HG03045 (cell line): ENCODE results near the gene RPRD1A.
"Not testable (repeated sequence)": the region's sequence is repeated elsewhere in the genome, so short reads cannot be mapped to it uniquely, and the experiment has no call there.

Experiments
- ATAC-seq: cut with Tn5 transposase; IDR thresholded peaks from one replicate; pipeline ENCODE4 v1.9.1; 2021; ENCODE audit warnings: mild to moderate bottlenecking, moderate library complexity; ENCODE audit not compliant: unreplicated experiment

The RPRD1A gene

DNA sequence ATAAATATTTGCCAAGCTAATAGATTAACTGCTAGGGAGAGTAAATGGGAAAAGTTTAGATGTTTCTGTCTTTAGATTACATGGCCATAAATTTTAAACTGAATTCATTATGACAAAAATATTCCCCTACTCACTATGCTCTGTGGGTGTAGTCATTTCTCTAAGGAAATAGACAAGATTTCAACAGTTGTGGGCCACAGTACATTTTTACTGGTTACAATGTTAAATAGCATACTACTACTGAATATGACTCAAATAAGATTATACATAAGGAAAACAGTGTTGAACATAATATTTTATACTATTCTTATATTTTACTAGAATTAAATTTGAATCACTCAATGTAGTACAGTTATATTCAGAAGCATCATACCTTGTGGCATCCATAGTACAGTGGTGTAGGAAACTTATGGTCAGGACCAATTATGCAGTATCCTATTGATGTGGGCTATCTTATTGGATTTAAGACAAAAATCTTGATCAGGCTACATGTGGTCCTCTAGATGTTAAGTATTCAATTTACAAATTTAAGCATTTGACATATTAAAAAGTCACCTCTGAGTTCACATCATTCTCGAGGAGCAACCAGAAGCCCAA is 33.0 kb downstream of the RPRD1A start:
- no peak for ATAC-seq

DNA sequence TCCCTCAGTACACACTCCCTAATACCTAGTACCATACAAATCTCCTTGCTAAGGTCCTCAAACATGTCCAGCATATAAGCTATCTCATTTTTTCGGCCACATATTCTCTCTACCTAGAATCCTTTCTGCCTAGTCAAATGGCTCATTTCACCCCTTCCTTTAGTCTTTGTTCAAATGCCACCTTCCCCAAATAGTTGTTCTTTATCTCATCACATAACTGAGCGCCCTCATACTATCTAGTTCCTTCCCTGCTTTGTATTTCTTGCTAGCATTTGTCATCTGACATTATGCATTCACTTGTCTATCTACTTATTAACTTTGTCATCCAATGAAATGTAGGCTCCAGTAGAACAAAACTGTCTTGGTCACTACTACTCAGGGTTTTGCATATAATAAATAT is 35.5 kb downstream of the RPRD1A start:
- ATAC-seq: no peak

DNA sequence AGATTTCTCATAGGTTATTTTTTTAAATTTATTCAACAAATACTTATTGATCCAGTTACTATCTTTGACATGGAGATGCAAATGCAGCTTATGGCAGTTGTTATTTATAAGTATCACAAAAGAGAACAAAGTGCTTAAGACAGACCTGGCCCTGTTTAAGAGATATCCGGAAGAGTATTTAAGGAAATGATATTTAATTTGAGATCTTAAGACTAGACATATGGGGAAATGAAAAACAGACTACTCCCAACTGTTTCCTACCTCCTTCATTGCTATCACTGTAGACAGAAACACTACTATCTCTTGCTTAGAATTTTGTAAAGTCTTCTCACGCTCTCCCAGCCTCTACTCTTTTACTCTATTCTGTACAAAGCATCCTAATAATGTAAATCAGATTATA is 36.0 kb downstream of the RPRD1A start:
- ATAC-seq: no peak

DNA sequence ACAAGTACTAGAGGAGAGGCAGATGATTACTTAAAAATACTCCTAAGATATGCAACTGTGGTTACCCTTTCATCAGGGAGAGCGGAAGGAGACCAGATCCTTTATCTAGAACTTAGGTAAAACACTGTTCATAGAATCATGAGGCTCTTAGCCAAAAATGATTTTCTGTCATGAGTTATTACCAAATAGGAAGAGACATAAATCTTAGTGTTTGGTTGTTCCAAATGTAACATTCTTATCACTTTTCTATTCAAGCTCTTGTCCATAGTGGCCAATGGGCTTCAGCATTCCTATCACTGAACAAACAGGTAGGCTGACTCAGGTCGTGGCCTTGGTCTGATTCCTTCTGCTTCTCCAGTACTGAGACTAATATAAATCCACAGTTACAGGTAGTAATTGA is 38.5 kb downstream of the RPRD1A start:
- no peak for ATAC-seq

DNA sequence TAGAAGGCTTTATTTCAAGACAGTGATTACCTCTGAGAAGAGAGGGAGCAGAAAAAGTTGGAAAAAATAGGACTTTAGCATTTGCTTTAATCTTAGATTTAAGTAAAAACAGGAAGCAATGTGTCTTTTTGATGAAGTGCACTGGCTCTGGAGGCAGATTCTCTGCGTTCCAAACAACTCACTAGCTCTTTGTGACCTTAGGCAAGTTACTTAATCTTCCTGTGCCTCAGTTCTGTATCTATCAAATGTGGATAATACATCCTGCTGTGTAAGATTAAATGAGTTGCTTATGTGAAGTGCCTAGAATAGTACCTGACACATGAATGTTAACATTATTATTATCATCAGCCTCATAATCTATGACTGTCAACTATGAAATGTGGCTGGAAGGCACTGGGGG is 42.3 kb downstream of the RPRD1A start:
- no peak for ATAC-seq

DNA sequence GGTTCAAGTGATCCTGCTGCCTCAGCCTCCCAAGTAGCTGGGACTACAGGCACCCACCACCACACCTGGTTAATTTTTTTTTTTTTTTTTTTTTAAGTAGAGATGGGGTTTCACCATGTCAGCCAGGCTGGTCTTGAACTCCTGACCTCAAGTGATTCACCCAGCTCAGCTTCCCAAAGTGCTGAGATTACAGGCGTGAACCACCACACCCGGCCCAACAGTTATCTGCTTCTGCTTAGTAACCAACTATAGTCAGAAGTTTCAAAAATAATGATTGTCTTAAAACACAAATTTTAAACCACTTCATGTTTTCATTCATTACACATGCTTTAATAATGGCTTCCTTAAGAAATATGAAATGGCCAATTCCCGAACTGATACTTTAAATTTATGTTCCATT is 43.1 kb downstream of the RPRD1A start:
- ATAC-seq: not testable (repeated sequence)

DNA sequence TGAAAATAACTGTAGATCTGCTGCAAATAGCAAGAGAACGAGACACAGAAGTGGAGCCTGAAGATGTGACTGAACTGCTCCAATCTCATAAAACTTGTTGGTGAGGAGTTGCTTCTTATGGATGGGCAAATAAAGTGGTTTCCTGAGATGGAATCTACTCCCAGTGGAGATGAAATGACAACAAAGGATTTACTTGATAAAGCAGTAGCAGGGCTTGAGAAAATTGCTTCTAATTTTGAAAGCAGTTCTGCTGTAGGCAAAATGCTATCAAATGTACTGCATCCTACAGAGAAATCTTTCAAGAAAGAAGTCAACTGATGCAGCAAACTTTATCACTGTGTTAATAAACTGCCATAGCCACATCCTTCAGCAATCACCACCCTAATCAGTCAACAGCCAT is 44.0 kb downstream of the RPRD1A start:
- ATAC-seq: no peak

DNA sequence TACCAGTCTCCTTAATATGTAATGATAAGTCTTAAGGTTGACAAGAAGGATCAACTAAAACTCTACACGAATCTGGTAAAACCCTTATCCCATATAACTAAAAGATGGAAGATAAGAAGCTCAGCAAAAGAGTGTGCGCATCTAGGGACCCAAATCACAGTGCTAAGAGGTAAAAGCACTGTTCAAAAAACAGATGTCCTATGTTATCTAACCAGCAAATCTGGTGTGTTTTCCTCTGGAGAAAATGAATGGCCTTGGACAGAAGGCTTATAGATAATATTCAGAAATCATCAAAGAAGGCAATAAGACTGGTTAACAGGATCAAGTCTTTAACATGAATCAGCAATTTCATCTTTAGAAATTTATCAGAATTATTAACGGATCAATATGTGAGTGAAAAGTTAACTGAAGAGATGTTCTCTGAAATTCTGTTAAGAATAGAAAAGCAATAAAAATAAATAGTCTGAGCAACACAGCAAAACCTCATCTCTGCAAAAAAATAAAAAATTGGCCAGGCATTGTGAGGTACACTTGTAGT is 47.1 kb downstream of the RPRD1A start:
- ATAC-seq: no peak

DNA sequence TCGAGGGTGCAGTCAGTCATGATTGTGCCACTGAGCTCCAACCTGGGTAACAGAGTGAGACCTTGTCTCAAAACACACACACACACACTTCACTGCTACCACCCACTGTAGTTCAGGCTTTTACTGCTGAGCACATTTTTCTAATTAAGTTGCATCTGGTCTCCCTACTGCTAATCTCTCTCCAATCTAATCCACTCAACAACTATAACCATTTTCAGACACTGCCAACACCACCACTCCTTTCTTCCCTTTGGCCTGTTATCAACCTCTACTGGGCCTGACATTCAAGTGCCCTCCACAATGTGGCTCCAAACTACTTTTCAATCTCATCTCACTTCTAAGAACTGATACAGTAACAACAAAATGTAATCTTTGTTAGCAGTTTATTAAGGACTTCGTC is 50.1 kb downstream of the RPRD1A start:
- no peak for ATAC-seq

DNA sequence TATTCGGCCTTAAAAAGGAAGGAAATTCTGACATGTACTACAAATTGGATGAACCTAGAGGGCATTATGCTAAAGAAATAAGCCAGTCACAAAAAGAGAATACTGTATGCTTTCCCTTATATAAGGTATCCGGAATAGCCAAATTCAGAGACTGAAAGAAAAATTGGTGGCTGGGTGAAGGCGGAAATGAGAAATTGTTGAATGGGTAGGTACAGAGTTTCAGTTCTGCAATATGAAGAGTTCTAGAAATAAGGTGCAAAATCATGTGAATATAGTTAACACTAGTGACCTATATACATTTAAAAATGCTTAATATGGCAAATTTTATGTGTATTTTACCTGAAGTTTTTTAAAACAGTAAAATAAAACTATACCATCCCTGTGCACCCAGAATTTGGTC is 51.7 kb downstream of the RPRD1A start:
- ATAC-seq: peak; percentile 93

DNA sequence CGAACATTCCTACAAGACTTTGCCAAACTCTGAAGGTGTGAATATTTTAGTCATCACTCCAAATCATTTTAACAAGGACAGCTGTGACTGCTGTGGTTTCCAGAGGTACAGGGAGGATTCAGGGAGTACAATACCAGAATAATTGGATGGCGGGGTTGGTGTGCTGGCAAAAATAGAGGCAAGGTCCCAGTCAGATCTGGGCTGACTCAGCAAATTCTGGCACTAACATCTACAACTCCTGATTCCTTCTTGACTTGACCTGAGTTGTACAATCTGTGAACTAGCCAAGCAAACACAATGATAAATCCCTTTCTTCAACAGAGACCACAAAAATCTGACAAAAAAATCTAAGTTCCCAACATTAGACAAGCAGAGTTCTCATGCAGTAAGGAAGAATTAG is 54.5 kb downstream of the RPRD1A start:
- no peak for ATAC-seq

DNA sequence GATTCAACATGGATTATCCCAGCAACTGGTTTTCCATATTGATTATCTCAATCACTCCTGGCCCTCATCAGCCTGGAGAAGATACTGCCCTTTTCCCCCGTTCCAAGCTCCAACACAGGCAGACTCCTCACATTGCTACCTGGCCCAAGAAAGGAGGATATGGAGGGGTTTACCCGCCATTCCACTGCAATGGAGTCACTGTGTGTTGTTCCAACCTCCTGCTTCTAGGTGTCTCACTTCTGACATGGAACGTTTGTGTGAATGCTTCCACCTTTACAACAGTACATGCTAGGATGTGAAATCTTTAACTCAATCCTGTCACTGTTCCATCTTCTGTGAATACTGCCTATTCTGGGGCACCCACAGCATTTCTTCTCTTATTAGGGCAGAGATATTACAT is 58.1 kb downstream of the RPRD1A start:
- ATAC-seq: no peak

DNA sequence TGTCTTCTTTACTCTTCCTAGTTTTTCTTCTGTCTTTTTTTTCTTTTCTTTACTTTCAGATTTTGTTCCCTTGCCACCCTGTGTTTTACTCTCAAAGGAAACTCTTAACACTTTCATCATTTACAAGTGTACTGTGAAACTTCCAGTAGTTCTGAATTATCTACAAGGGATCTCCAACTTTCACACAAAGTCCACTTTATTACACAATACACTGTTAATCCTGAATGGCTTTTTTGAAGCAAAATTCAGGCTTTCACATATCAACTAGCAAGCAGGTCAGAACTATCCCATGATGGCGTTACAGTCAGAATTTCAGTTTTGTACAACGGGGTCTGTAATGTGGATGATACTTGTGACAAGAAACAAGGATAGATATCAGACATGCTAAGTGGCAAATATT is 60.4 kb downstream of the RPRD1A start:
- no peak for ATAC-seq

DNA sequence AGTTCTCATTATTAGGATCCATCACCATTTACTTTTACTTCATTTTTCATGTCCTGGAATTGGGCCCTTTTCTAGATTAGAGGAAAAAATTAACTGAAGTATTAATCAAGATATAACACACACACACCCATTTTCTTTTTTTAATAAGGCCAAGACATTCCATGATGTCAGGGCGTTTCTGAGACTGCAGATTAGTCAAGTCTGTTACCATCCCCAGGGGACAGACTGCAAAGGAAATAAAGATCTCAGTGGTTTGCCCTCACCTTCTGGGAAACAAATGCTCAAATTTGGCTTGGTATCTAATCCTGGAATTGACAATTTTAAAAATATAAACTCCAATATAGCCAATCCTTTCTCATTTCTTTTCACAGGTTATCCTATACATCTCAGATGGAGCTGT is 67.4 kb downstream of the RPRD1A start:
- no peak for ATAC-seq

DNA sequence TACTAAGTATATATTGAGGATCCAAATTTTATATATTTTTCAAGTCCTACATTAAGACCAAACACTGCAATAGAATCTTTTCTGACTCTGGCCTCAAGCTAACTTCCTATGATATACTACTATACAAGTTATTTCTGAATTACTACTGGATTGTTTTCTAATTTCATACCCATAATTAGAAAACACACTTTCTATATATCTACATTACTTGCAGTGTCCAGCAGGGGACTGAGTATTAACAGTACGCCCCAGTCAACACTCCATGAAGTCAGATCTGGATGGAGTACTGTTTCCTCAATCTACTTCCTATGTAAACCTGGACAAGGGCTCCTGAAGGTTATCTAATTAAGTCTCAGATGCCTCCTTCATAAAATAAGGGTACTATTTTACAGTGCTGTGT is 68.4 kb downstream of the RPRD1A start:
- ATAC-seq: no peak

DNA sequence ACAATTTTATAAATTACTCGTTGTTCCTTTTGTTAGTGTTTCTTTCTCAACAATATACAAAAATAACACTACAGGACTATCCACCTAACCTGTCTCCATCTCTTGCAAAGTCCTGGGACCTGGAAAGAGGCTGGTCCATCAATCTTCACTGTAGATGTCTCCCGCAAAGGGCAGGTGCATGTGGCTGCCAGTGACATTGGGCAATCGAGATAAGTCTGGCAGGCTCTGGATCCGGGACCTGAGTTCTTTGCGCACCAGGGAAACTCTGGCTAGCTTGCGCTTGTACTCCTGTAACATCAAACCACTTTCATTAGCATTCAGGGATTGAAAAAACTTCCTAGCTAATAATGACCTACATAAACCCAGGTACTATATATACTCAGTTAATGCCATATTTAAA is 74.3 kb downstream of the RPRD1A start:
- no peak for ATAC-seq

DNA sequence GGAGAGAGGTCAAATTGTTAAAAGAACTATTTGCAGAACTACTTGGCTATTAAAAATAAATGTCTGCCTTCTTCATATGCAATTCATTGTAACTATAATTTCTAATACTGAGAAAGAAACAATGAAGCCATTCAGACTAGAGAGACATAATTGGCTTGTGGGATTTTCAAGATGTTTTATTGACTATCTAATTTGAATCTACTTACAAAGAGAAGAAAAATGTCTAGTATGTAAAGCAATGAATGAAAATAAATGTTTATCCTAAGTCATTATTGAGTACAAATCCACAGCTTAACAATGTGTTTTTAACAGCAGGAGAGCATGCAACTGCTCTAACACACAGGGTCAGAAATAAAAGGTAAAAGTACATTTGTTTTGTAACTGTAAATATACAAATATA is 75.7 kb downstream of the RPRD1A start:
- ATAC-seq: no peak

DNA sequence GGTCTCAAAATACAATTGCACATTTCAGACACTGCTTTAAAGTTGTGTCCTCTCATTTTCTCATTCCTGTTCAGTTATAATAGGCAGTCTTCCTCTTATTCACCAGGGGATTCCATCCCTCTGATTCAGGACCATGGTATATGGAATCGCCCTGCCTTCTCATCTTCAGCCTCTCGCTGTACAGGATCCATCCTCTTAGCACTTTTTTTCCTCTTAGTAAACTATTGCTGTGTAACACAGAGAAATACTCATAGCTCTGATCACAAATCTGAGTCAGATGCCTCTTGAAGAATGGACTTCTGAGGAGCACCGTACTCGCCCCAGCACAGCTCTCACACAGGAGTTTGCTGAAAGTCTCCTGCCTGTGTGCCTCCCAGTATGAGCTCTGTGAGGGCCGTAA is 83.5 kb downstream of the RPRD1A start:
- ATAC-seq: no peak

DNA sequence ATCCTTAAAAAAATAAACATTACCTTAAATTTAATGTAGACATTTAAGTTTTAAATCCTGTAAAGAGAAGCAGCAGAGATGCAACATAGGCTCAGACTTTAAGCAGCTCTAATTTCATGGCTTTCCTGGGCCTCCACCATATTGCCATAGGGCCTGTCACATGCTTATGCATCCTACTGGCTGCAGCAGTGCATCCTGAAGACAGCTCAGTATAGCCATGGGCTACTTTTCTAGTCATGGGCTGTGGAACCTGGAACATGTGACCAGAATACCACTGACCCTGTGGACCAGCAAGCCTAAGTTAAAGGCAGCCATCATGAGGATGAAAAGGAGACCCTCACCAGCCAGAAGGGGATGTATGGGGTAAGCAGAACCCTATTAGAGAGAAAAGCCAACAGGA is 84.2 kb downstream of the RPRD1A start:
- ATAC-seq: no peak

DNA sequence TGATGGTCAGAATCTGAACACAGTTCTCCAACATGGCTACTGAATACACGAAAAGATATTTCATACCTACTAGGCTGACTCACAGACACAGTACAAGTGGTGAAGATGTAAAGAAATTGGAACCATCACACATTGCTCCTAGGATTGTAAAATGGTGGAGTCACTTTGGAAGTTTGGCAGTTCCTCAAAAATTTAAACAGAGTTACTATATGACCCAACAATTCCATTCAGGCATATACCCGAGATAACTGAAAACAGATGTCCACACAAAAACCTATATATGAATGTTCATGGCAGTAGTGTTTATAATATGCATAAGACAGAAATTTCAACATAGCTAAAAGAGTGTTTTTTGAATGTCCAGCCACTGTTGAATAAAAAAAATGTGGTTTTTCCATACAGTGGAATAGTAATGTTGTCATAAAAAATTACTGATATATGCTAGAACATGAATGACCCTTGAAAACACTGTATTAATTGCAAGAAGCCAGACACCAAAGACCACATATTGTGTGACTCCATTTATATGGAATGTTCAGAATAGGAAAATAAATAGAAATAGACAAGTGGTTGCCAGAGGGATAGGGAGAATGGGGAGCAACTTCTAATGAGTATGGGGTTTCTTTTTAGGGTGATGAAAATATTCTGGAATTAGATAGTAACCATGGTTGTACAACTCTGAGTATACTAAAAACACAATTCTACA is 84.8 kb downstream of the RPRD1A start:
- no peak for ATAC-seq

DNA sequence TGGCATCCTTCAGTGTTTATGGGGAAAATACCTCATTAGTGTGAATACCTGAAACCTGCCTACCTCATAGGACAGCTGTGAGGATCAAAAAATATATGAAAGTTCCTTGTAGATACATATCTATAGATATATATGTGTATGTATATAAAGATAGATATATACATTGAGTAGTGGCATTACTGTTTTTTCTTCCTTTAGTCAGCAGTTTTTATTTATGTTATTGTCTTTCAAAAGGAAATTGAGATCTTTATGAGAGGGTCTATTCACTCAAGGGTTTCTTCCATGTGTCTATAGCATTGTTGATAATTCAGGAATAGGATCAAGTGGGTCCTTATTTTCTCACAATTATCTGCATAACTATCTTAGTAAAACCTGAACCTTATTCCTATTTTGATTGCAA is 88.2 kb downstream of the RPRD1A start:
- no peak for ATAC-seq

DNA sequence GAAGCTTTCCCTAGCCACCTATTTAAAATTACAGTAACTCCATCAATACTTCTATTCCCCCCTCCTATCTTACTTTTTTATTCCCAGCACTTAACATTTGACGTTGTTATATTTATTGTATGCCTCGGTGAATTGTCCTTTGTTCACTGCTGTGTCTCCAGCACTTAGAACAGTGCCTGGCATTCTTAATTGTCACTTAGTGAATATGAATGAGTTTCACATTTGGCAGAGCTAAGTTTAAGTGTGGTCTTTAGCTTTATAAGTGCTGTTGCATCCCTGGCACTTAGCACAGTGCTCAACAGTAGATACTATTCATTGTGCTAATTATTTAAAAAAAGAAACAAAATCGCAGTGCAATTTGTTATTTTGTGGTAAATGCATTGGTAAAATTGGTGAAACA is 93.2 kb downstream of the RPRD1A start:
- no peak for ATAC-seq

DNA sequence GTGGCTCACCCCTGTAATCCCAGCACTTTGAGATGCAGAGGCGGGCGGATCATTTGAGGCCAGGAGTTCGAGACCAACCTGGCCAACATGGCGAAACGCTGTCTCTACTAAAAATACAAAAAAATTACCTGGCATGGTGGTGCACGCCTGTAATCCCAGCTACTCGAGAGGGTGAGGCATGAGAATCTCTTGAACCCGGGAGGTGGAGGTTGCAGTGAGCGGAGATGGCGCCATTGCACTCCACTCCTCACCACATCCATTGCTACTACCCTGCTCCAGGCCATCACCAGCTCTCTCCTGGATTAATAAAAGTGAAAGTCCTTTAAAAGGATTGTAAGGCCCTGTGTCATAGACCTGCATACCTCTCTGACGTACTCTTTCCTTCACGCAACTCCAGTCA is 93.7 kb downstream of the RPRD1A start:
- ATAC-seq: no peak
